Keratinocyte (primary cell): ENCODE data around the gene ANKRD13A.

Experiments
- EZH2 ChIP-seq: IDR thresholded peaks from one replicate; pipeline ENCODE4 v1.6.1; 2012; ENCODE audit warnings: inconsistent platforms, mild to moderate bottlenecking, low read length, moderate library complexity
- TF ChIP-seq, protein P1 (sequence below), 3 experiments: IDR thresholded peaks in 1 of 3; conservative IDR thresholded peaks in 1 of 3; optimal IDR thresholded peaks in 1 of 3; 2 replicates in 2 of 3; 3 replicates in 1 of 3; pipeline versions ENCODE3 to v1.5.1; 2011; ENCODE audit warnings: low read length in 3 of 3, mild to moderate bottlenecking in 3 of 3, moderate library complexity in 2 of 3, control low read depth in 1 of 3, inconsistent platforms in 1 of 3; ENCODE audit not compliant: insufficient read depth in 2 of 3; ENCODE audit errors: extremely low read depth in 1 of 3

DNA sequence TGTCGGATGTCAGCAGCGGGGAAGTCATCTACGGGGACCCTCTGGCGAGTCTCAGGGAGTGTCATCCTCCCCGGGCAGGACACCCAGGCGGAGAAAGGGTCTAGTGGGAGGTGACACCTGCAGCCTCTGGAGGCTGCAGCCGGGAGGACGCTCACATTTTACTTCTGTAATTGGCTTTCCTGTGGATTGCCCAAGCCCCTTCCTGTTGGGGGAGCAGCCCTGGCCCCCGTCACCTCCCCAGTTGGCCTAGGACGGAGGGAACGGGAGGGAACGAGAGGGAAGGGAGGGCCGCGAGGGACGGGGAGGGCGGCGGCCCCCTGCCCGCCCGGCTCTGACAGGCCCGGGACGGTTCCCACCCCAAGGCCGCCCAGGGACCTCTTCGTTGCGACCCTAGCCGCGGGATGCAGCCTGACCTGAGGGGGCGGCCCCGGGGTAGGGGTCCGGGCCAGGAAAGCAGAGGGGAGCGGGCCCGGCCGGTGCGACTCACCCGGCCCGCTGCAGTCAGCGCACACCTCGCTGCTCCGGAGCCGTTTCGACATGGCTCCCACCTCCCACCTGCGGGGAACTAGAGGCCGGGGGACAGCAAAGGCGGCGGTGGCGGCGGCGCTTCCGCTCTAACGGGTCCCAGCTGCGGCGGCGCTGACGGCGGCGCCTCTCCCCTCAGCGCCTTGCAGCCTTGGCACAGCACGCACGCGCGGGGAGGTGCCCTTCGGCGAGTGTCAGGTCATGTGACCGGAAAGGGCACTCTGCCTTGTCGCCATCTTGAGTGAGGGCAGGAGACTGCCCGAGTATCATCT is 3.3 kb upstream of the ANKRD13A start, which contains the start of gene GIT2:
- TF ChIP-seq, protein P1, sequence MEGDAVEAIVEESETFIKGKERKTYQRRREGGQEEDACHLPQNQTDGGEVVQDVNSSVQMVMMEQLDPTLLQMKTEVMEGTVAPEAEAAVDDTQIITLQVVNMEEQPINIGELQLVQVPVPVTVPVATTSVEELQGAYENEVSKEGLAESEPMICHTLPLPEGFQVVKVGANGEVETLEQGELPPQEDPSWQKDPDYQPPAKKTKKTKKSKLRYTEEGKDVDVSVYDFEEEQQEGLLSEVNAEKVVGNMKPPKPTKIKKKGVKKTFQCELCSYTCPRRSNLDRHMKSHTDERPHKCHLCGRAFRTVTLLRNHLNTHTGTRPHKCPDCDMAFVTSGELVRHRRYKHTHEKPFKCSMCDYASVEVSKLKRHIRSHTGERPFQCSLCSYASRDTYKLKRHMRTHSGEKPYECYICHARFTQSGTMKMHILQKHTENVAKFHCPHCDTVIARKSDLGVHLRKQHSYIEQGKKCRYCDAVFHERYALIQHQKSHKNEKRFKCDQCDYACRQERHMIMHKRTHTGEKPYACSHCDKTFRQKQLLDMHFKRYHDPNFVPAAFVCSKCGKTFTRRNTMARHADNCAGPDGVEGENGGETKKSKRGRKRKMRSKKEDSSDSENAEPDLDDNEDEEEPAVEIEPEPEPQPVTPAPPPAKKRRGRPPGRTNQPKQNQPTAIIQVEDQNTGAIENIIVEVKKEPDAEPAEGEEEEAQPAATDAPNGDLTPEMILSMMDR (optimal IDR thresholded peaks at IDR 0.05 in 1 of 3, IDR thresholded peaks at IDR 0.05 in 1 of 3, conservative IDR thresholded peaks at IDR 0.05 in 1 of 3; ENCODE audit: extremely low read depth in 1 of 3, insufficient read depth in 2 of 3, low read length in 3 of 3), result no peak
- no peak for TF ChIP-seq EZH2
